B cell (primary cell): ENCODE measurements around the gene TBL1XR1. TPM values are rescaled to one million over a fixed set of nuclear protein-coding genes. Genes with fewer than 3 reads are reported as not detected.

Source experiments
- ATAC-seq: fragments of 200-7000 bp; cut with Tn5 transposase; one replicate; pipeline ENCODE4 v1.10.0; 2021; ENCODE audit warnings: low read depth, mild to moderate bottlenecking, moderate number of reproducible peaks, moderate library complexity
- CTCF ChIA-PET: fragments of 350-600 bp; sonication (Branson Sonifier 250); formaldehyde crosslinking; loops from one replicate; lab custom pipeline; 2021; ENCODE audit warnings: antibody characterized with exemption, inconsistent platforms; lab: Charles Lee
- POLR2A ChIA-PET: fragments of 350-600 bp; sonication (Branson Sonifier 250); formaldehyde crosslinking; loops from one replicate; lab custom pipeline; 2021; ENCODE audit warnings: antibody characterized with exemption; lab: Charles Lee
- DNase-seq: peaks from one replicate; pipeline ENCODE4 v3.0.0; 2013
- H2AFZ ChIP-seq: 2 replicates; pipeline ENCODE4 v1.6.1; 2012; ENCODE audit warnings: mild to moderate bottlenecking, low read depth, low read length; ENCODE audit not compliant: insufficient read depth, poor library complexity, severe bottlenecking
- H3K27ac ChIP-seq, 2 donors: 1 replicate in 1 of 2; 2 replicates in 1 of 2; pipeline ENCODE4 v1.5.1; 2012 to 2013; ENCODE audit warnings: low read length in 2 of 2, mild to moderate bottlenecking in 2 of 2, moderate library complexity in 1 of 2
- H3K27me3 ChIP-seq, 4 experiments: fragments of 200-600 bp in 1 of 4; sonication (generic) in 1 of 4; replicated peaks in 1 of 4; 1 replicate in 2 of 4; 2 replicates in 2 of 4; pipeline versions ENCODE4 v1.6.1 to v1.7.0; 2013 to 2016; ENCODE audit warnings: low read length in 3 of 4, mild to moderate bottlenecking in 2 of 4, mixed read lengths in 1 of 4, moderate library complexity in 1 of 4; ENCODE audit not compliant: insufficient read depth in 4 of 4, control insufficient read depth in 3 of 4; ENCODE audit errors: control extremely low read depth in 1 of 4
- H3K36me3 ChIP-seq, 2 experiments: replicated peaks in 1 of 2; 1 replicate in 1 of 2; 2 replicates in 1 of 2; pipeline versions ENCODE4 v1.6.1 to v1.7.1; 2013; ENCODE audit warnings: low read length in 1 of 2; ENCODE audit not compliant: insufficient read depth in 2 of 2, control insufficient read depth in 1 of 2; ENCODE audit errors: control extremely low read depth in 1 of 2, extremely low read depth in 1 of 2
- H3K4me1 ChIP-seq, 2 donors: fragments of 200-600 bp in 1 of 2; sonication (generic) in 1 of 2; 1 replicate in 1 of 2; 2 replicates in 1 of 2; pipeline versions ENCODE4 v1.5.1 to v1.6.1; 2013 to 2017; ENCODE audit warnings: low read length in 2 of 2; ENCODE audit not compliant: control insufficient read depth in 2 of 2, insufficient read depth in 2 of 2
- H3K4me2 ChIP-seq: replicated peaks from 2 replicates; pipeline ENCODE3; 2012; ENCODE audit warnings: mild to moderate bottlenecking, low read depth, low read length; ENCODE audit not compliant: poor library complexity, severe bottlenecking
- H3K4me3 ChIP-seq, 5 experiments: fragments of 200-600 bp in 1 of 5; sonication (generic) in 1 of 5; 1 replicate in 3 of 5; 2 replicates in 2 of 5; pipeline versions ENCODE4 v1.5.1 to v1.7.0; 2011 to 2016; ENCODE audit warnings: low read length in 4 of 5, mild to moderate bottlenecking in 4 of 5, low read depth in 2 of 5, control low read depth in 1 of 5, moderate library complexity in 1 of 5; ENCODE audit not compliant: insufficient read depth in 1 of 5; ENCODE audit errors: control extremely low read depth in 1 of 5, extremely low read depth in 1 of 5
- H3K79me2 ChIP-seq: fragments of 200-600 bp; sonication (generic); one replicate; pipeline ENCODE4 v1.6.0; 2016; ENCODE audit warnings: low read length; ENCODE audit not compliant: control insufficient read depth, insufficient read depth
- H3K9ac ChIP-seq: fragments of 200-600 bp; sonication (generic); 2 replicates; pipeline ENCODE4 v1.6.1; 2017; ENCODE audit warnings: mild to moderate bottlenecking, low read length, moderate library complexity
- H3K9me3 ChIP-seq, 3 donors: one replicate each; pipeline versions ENCODE4 v1.6.1 to v1.7.1; 2013; ENCODE audit warnings: low read length in 2 of 3; ENCODE audit not compliant: control insufficient read depth in 2 of 3, insufficient read depth in 1 of 3; ENCODE audit errors: control extremely low read depth in 1 of 3
- H4K20me1 ChIP-seq: 2 replicates; pipeline ENCODE4 v1.6.0; 2012; ENCODE audit warnings: mild to moderate bottlenecking, low read length; ENCODE audit not compliant: insufficient read depth, control insufficient read depth, poor library complexity, severe bottlenecking
- H3K27ac Mint-ChIP-seq: one replicate; pipeline ENCODE4 v1.8.0; 2021; ENCODE audit warnings: mixed read lengths
- H3K27me3 Mint-ChIP-seq: one replicate; pipeline ENCODE4 v1.8.0; 2021; ENCODE audit warnings: mixed read lengths
- H3K4me1 Mint-ChIP-seq: one replicate; pipeline ENCODE4 v1.8.0; 2021; ENCODE audit warnings: mixed read lengths
- H3K4me3 Mint-ChIP-seq: one replicate; pipeline ENCODE4 v1.8.0; 2021; ENCODE audit warnings: mixed read lengths
- H3K9me3 Mint-ChIP-seq: one replicate; pipeline ENCODE4 v1.8.0; 2022; ENCODE audit warnings: mixed read lengths; ENCODE audit not compliant: insufficient read depth
- EZH2 ChIP-seq: IDR thresholded peaks from 2 replicates; pipeline ENCODE4 v1.6.1; 2012; ENCODE audit warnings: borderline replicate concordance, low read depth, mild to moderate bottlenecking, moderate library complexity, low read length; ENCODE audit not compliant: insufficient read depth, poor library complexity, severe bottlenecking
- WGBS: methylation state at CpG from one replicate; pipeline ENCODE4 v1.1.5; 2013; ENCODE audit warnings: missing lambda C conversion rate; ENCODE audit not compliant: insufficient coverage; 5-methylcytosine and 5-hydroxymethylcytosine counted together
- intact Hi-C: fragments of 100-400 bp; cut with micrococcal nuclease; formaldehyde crosslinking; loops from one replicate; pipeline ENCODE4 v1.10.0; 2022
- polyA plus RNA-seq: library from polyadenylated mRNA; depleted of rRNA; stranded (reverse); fragments of >200 nt; gene quantifications from 2 replicates; pipeline ENCODE4 v1.2.3, GENCODE V29; 2012
- total RNA-seq, 2 donors: library from RNA; stranded (reverse); fragments of 120-200 nt in 1 of 2; gene quantifications; 1 replicate in 1 of 2; 2 replicates in 1 of 2; pipeline versions ENCODE4 v1.2.3 to v1.2.4, GENCODE V29; 2013 to 2022
- TF ChIP-seq, protein P1 (sequence below): fragments of 200-600 bp; IDR thresholded peaks from one replicate; pipeline ENCODE4 v1.8.0; 2022; ENCODE audit warnings: antibody characterized with exemption, mild to moderate bottlenecking

TBL1XR1 gene
- total and polyA plus RNA-seq, 2 donors (not counting 1 experiment from before 2014, with no cell fraction given): 17.6 to 128 TPM

DNA sequence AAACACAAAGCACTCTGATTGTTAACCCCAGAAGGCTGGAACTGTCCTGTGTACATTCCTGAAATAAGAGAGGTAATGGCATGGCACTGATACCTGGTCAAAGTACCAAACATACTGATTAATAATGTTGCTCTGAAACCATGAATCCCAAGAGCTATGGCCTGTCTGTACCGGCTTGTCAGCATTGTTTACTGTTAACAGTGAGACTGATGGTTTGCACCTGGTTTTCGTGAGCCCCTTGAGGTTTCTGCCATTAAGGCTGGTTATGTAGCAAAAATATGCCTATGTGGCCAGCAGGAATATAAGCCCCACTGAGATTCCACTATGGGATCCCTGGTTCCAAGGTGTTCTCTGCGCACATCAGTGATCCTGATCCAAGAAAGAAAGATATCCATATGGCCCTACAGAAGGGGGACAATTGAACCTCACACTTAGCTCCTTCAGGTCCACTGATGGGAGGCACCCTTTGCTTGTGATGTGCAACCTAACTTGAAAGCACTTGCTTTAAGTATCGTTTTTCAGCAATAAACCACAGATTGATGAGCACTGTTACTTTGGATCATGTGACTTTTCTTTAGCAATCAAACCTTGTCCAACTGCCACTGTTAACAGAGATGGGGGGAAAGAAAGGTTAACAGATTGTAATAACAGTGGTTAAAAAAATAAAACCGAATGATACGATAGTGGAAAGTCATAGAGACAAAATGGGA is 65.2 kb downstream of the TBL1XR1 start:
- no peak for ATAC-seq
- peaks cover 0 to 1% (median 0%) of the 10 kb centered on the region in 3 donors for H3K9me3 ChIP-seq
- no peak overlapping the region for H3K9ac ChIP-seq
- peaks cover 53% of the 10 kb centered on the region for H4K20me1 ChIP-seq
- ChIA-PET POLR2A (interaction anchor here (0.7 kb wide), 2 partner anchors 11 to 13 kb away, joined by 6 to 8 read pairs; no protein-coding TSS in a partner anchor), CTCF (interaction anchor here (0.7 kb wide), 1 partner anchor 19 kb away, joined by 3 read pairs; no protein-coding TSS in a partner anchor)
- H3K36me3 ChIP-seq: peaks cover 4% of the 10 kb centered on the region in 2 experiments
- no peaks in the 10 kb centered on the region for H3K27me3 ChIP-seq
- Mint-ChIP-seq H3K4me3 (no peak overlapping the region), H3K27me3 (no peaks in the 10 kb centered on the region), H3K4me1 (peaks cover 65% of the 10 kb centered on the region), H3K27ac (peak overlapping the region; percentile 12), H3K9me3 (no peaks in the 10 kb centered on the region)
- TF ChIP-seq, protein P1, sequence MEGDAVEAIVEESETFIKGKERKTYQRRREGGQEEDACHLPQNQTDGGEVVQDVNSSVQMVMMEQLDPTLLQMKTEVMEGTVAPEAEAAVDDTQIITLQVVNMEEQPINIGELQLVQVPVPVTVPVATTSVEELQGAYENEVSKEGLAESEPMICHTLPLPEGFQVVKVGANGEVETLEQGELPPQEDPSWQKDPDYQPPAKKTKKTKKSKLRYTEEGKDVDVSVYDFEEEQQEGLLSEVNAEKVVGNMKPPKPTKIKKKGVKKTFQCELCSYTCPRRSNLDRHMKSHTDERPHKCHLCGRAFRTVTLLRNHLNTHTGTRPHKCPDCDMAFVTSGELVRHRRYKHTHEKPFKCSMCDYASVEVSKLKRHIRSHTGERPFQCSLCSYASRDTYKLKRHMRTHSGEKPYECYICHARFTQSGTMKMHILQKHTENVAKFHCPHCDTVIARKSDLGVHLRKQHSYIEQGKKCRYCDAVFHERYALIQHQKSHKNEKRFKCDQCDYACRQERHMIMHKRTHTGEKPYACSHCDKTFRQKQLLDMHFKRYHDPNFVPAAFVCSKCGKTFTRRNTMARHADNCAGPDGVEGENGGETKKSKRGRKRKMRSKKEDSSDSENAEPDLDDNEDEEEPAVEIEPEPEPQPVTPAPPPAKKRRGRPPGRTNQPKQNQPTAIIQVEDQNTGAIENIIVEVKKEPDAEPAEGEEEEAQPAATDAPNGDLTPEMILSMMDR: no peak
- TF ChIP-seq EZH2: no peak
- no peak overlapping the region for H2AFZ ChIP-seq
- peaks cover 98% of the 10 kb centered on the region for H3K79me2 ChIP-seq
- peak overlapping the region in 1 of 2 donors; percentile 28 for H3K27ac ChIP-seq
- no peak overlapping the region for H3K4me3 ChIP-seq
- 71% methylated on average over 5 of the region's 6 CpGs for whole genome bisulfite sequencing
- H3K4me2 ChIP-seq: no peak overlapping the region
- intact Hi-C loops: no loop called here
- DNase-seq: no peak
- peaks cover 21% of the 10 kb centered on the region in 2 donors for H3K4me1 ChIP-seq

DNA sequence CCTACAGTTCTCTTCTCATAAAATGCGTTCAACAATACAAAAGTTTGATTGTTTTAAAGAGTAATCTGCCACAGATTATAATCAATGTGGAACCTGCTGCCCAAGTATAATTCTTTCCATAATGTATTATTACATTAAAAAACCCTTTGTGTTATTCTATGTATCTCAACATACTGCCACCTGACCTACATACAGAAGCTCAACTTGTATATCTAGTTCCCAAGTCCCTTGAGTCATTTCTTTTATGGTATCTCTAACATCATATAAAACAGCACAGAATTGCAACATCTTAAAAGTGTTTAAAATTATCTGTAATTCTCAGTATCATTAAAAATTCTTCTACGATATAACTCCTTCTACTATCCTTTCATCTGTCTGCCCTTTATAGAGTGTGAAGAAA is 70.3 kb downstream of the TBL1XR1 start:
- H3K4me1 ChIP-seq: peaks cover 2 to 3% of the 10 kb centered on the region in 2 donors
- no peaks in the 10 kb centered on the region for H3K9me3 Mint-ChIP-seq
- H3K27ac ChIP-seq: no peak overlapping the region
- H4K20me1 ChIP-seq: peaks cover 56% of the 10 kb centered on the region
- peaks cover 100% of the 10 kb centered on the region for H3K79me2 ChIP-seq
- intact Hi-C loops: no loop called here
- H3K4me1 Mint-ChIP-seq: peaks cover 61% of the 10 kb centered on the region
- no peaks in the 10 kb centered on the region for H3K9me3 ChIP-seq
- no CpG with 5 or more reads among the region's 2 CpGs for WGBS
- no peak overlapping the region for H3K4me3 Mint-ChIP-seq
- H3K27me3 ChIP-seq: no peaks in the 10 kb centered on the region
- no peak for DNase-seq
- H3K36me3 ChIP-seq: peaks cover 1 to 5% of the 10 kb centered on the region in 2 experiments
- ChIA-PET CTCF (no interaction called here), POLR2A (no interaction called here)
- no peak overlapping the region for H2AFZ ChIP-seq
- H3K9ac ChIP-seq: no peak overlapping the region
- no peaks in the 10 kb centered on the region for H3K27me3 Mint-ChIP-seq
- TF ChIP-seq, protein P1: no peak
- TF ChIP-seq EZH2: no peak
- ATAC-seq: no peak
- no peak overlapping the region for H3K4me3 ChIP-seq
- H3K27ac Mint-ChIP-seq: no peak overlapping the region
- no peak overlapping the region for H3K4me2 ChIP-seq
